VCaP (cell line): ENCODE data around the gene TGM2.
A peak's percentile ranks its signal among the peaks of the same experiment; 100 is the strongest.

ENCODE experiments used
- H3K27ac ChIP-seq: fragments of 450-650 bp; 2 replicates; pipeline ENCODE4 v1.5.1; 2017
- TF ChIP-seq, protein P1 (sequence below): fragments of 450-650 bp; conservative IDR thresholded peaks from 2 replicates; pipeline ENCODE4 v1.5.1; 2017; ENCODE audit warnings: mild to moderate bottlenecking, moderate library complexity

TGM2 gene

DNA sequence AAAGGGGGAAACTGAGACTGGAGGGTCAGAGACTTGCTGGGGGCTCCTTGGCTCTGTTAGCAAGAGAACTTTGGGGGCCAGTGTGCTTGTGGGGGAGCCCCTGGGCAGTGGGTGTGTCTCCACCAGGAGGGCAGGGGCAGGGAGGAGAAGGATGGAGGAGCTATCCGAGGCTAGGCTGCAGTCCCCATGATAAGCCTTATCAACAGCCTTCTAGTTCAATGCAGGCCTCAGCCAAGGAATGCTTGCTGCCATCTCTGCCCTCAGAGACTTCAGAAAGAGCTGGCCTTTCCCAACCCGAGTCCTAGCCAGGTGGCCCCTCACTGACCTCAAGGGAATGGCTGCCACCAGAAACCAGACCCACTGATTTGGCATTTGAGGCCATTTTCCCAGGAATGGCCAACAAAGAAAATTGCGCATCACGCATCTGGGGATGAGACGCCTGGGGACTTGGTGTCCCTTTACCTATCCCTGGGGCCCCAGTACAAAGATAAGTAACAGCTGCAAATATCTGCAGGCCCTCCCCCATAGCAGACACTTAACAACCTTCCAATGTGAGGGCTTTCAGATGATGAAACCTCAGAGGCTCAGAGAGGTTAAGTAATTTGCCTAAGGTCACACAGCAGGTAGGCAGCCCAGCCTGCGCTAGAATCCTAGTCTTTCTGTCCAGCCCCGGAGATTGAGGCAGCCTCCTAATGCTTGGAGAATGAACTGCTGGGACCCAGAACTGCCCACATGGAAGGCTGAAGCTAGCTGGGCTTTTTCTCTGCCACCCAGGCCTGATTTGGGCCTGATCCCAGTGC lies 4.9 kb downstream of the TGM2 start:
- H3K27ac ChIP-seq: no peak overlapping the region
- TF ChIP-seq, protein P1, sequence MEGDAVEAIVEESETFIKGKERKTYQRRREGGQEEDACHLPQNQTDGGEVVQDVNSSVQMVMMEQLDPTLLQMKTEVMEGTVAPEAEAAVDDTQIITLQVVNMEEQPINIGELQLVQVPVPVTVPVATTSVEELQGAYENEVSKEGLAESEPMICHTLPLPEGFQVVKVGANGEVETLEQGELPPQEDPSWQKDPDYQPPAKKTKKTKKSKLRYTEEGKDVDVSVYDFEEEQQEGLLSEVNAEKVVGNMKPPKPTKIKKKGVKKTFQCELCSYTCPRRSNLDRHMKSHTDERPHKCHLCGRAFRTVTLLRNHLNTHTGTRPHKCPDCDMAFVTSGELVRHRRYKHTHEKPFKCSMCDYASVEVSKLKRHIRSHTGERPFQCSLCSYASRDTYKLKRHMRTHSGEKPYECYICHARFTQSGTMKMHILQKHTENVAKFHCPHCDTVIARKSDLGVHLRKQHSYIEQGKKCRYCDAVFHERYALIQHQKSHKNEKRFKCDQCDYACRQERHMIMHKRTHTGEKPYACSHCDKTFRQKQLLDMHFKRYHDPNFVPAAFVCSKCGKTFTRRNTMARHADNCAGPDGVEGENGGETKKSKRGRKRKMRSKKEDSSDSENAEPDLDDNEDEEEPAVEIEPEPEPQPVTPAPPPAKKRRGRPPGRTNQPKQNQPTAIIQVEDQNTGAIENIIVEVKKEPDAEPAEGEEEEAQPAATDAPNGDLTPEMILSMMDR: no peak

DNA sequence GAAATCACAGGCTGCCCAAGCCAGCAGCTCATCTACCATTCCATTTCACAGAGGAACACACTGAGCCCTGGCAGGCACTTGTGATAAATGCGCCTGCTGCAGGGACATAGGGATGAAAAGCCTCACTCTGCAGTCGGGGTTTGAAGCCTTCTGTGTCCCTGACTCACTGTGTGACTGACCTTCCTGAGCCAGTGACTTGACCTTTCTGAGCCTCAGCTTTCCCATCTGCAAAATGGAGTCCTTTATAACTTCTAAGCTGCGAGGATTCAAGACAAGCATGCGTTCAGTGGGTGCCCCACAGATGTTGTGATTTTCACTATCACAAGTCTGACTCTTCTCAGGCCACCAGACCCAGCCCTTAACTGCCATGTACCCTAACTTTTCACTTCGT lies 5.5 kb downstream of the TGM2 start:
- H3K27ac ChIP-seq: no peak overlapping the region
- TF ChIP-seq, protein P1: no peak

DNA sequence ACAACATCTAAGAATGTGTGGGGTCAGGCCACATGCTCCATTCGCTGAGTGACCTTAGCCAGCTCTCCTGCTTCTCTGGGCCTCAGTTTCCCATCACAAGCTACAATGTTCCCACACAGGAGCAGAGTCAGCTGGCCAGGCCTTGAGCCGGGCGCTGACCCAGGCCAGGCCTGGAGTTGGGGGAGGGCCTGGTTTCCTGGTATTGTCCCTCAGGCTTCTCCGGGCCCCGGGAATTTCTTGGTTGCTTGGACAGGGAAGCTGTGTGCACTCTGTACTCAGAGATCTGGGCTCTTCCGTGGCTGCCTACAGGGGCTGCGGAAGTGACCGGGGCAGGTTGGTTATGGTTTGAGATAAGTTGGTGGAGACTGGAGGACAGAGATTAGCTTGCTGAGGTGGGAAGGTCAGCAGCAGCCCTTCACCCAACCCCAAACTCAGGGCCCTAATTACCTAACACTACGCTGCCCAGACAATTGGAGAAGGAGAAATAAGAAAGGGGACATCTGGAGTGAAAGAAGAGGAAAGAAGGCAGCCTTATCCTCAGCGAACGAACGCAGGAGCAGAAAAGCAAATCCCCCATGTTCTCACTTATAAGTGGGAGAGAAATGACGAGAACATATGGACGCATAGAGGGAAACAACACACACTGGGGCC lies 6.2 kb downstream of the TGM2 start:
- no peak overlapping the region for H3K27ac ChIP-seq
- TF ChIP-seq, protein P1: no peak

DNA sequence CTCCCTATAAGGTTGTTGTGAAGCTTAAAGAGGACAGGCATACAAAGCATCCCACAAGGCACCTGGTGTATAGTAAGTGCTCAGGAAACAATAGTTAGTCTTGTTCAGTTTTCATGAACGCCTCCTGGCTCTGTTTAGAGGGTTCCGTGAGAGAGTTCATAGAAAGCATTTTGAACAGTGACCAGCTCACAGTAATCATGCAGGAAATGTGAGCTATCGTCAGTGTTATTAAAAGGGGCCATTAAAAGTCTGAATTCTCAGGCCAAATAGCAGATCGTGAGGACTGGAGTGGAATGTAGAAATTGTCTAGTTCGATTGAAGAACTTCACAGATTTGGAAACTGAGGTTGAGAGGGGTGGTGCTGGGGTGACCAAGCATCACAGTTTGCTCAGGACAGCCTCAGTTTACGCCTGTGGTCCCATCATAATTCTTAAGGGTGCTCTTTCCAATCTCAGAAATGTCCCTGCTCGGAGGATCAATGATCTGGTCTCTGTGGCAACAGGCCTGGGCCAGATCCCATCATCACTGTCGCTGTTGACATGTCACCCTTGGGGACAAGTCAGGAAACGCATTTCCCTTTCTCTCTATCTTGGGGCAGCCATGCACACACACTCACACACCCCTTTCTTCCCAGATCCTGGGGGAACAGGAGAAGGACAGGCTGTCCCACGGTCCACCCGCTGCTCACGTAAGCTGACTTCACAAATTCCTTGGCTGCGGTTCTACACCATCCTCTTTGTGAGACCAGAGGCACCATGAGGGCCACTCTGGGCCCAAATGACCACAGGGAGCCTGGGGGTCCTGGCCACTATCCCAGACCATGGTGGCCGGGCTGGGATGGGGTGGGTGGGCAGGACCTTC lies 7.2 kb downstream of the TGM2 start:
- H3K27ac ChIP-seq: peak overlapping the region; percentile 4; the same call in 1 of the 2 replicates
- TF ChIP-seq, protein P1: no peak

DNA sequence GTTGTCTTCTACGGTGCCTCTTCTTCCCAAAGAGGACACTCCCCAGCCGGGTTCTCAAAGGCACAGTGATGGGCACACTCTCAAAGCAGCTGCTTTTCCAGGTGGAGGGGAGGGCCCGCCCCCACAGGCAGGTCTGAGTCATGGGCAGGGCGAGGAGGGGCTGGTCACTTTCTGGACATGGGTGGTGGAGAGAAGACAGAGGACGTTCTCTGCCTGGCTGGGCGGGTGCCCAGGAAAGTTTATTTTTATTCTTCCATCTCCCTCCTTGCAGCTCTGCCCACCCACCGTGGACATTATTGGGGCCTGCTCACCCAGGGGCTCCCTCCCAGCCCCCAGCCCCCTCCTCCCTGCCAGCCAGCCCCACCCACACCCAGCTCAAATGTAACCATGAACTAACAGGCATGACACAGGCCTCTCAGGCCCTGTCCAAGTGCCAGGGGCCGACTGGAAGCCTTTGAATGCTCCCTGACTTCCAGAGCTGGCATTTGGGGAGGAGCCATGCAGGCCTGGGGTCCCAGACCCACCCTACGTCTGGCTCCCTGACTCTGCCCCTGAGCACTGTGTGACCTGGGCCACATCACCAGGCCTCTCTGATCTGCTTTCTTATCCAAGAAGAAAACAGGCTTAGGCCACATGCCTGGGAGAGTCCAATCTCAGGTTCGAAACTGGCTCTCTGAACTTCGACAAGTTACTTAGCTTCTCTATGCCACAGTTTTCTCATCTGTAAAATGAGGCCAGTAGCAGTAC lies 8.0 kb downstream of the TGM2 start:
- H3K27ac ChIP-seq: peak overlapping the region; percentile 4; the same call in 1 of the 2 replicates

DNA sequence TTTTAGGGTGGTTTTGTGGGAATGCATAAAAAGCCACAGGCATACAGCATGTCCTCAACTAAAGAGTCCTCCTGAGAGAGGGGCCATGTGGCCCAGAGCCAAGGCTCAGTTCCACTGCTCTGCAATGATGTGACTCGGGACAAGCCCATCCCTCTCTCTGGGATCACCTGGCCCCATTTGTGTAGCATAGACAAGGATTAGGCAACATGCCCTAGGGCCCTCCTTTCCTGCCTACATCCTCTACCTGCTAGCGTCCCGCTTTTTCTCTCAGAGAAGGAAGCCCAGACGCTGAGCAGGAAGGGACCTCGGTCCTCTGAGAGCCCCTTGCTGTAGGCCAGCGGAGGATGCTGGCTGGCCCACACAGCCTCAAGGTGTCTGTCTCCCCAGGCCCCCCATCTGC lies 8.8 kb downstream of the TGM2 start:
- peak overlapping the region; percentile 4; the same call in 1 of the 2 replicates for H3K27ac ChIP-seq
- TF ChIP-seq, protein P1: no peak

More for the DNA sequence above, 8.0 kb downstream of the TGM2 start:
- TF ChIP-seq, protein P1: no peak
